Measurements from ENCODE around the gene ST3GAL5.
"Not testable (repeated sequence)": the region's sequence is repeated elsewhere in the genome, so short reads cannot be mapped to it uniquely, and the experiment has no call there.

Gene ST3GAL5

GRCh38 chr2:85892216-85892944, 3.6 kb upstream of the ST3GAL5 start:
- no peak for DNase-seq

GRCh38 chr2:85890522-85891176, 1.9 kb upstream of the ST3GAL5 start:
- no peak for DNase-seq

- peak; percentile 65 for DNase-seq
Measured at GRCh38 chr2:85889627-85890281, 964 bp upstream of the ST3GAL5 start.

GRCh38 chr2:85888020-85888683, 638 bp downstream of the ST3GAL5 start:
- peak; percentile 81 for DNase-seq

- peak; percentile 81 for DNase-seq
Measured at GRCh38 chr2:85887566-85888019, 1.2 kb downstream of the ST3GAL5 start.

GRCh38 chr2:85886590-85886989, 2.2 kb downstream of the ST3GAL5 start:
- DNase-seq = peak; percentile 80

GRCh38 chr2:85886141-85886540, 2.6 kb downstream of the ST3GAL5 start:
- DNase-seq = peak; percentile 67

- not testable (repeated sequence) for DNase-seq
Measured at GRCh38 chr2:85881781-85882180, 7.0 kb downstream of the ST3GAL5 start.

GRCh38 chr2:85880716-85881328, 8.0 kb downstream of the ST3GAL5 start:
- DNase-seq = peak; percentile 32

GRCh38 chr2:85878719-85879370, 9.9 kb downstream of the ST3GAL5 start:
- DNase-seq = peak; percentile 53

GRCh38 chr2:85875350-85876050, 13.3 kb downstream of the ST3GAL5 start:
- DNase-seq = peak; percentile 40

- DNase-seq = peak; percentile 44
Measured at GRCh38 chr2:85873679-85874078, 15.1 kb downstream of the ST3GAL5 start.

- DNase-seq = peak; percentile 55
Measured at GRCh38 chr2:85872536-85873161, 16.1 kb downstream of the ST3GAL5 start.

- DNase-seq = peak; percentile 21
Measured at GRCh38 chr2:85871494-85872164, 17.2 kb downstream of the ST3GAL5 start.

- peak; percentile 37 for DNase-seq
Measured at GRCh38 chr2:85868822-85869221, 20.0 kb downstream of the ST3GAL5 start.

- peak; percentile 49 for DNase-seq
Measured at GRCh38 chr2:85867556-85868292, 21.1 kb downstream of the ST3GAL5 start.

GRCh38 chr2:85867121-85867520, 21.7 kb downstream of the ST3GAL5 start:
- DNase-seq = peak; percentile 33

- DNase-seq = no peak
Measured at GRCh38 chr2:85866165-85866659, 22.6 kb downstream of the ST3GAL5 start.

GRCh38 chr2:85865539-85866164, 23.1 kb downstream of the ST3GAL5 start:
- peak; percentile 57 for DNase-seq

Measured in activated CD8-positive, alpha-beta memory T cell treated with anti-CD3 and anti-CD28 coated beads for 24 hours (primary cell).